HL-60 (cell line): ENCODE measurements around the gene FLT4.

Experiments used
- DNase-seq, 2 experiments: peaks; one replicate each; pipeline ENCODE4 v3.0.0-alpha.2; 2010 to 2020; ENCODE audit warnings: low read depth in 1 of 2, low spot score in 1 of 2
- H3K27ac ChIP-seq: fragments of 250-450 bp; sonication (Bioruptor Pico); replicated peaks from 2 replicates; pipeline ENCODE4 v1.5.1; 2020; ENCODE audit warnings: mild to moderate bottlenecking, moderate library complexity
- H3K27me3 ChIP-seq: fragments of 250-450 bp; sonication (Bioruptor Pico); 2 replicates; pipeline ENCODE4 v1.5.1; 2021; ENCODE audit warnings: mild to moderate bottlenecking, moderate library complexity; ENCODE audit not compliant: insufficient read depth, poor library complexity, severe bottlenecking
- H3K4me3 ChIP-seq: replicated peaks from 2 replicates; pipeline ENCODE4 v1.5.1; 2011; ENCODE audit warnings: mild to moderate bottlenecking, control low read depth, low read length; ENCODE audit not compliant: insufficient read depth
- CTCF ChIP-seq: IDR thresholded peaks from one replicate; pipeline ENCODE4 v1.5.1; 2011; ENCODE audit warnings: low read length, control low read depth, inconsistent platforms; ENCODE audit not compliant: insufficient read depth
- GABPA ChIP-seq: IDR thresholded peaks from 2 replicates; pipeline ENCODE4 v1.6.1; 2012; ENCODE audit warnings: low read depth
- POLR2AphosphoS5 ChIP-seq: IDR thresholded peaks from 2 replicates; pipeline ENCODE4 v1.6.1; 2012; ENCODE audit warnings: low read depth
- REST ChIP-seq: IDR thresholded peaks from 2 replicates; pipeline ENCODE4 v1.6.1; 2012; ENCODE audit warnings: low read depth; ENCODE audit not compliant: insufficient replicate concordance
- SPI1 ChIP-seq: IDR thresholded peaks from 2 replicates; pipeline ENCODE4 v1.6.1; 2012; ENCODE audit warnings: low read depth, mild to moderate bottlenecking, borderline replicate concordance

Gene FLT4

GRCh38 chr5:180625791-180626660, 23.4 kb downstream of the FLT4 start:
- no peak for DNase-seq
- H3K27me3 ChIP-seq = no peaks in the 10 kb centered on the region

DNA sequence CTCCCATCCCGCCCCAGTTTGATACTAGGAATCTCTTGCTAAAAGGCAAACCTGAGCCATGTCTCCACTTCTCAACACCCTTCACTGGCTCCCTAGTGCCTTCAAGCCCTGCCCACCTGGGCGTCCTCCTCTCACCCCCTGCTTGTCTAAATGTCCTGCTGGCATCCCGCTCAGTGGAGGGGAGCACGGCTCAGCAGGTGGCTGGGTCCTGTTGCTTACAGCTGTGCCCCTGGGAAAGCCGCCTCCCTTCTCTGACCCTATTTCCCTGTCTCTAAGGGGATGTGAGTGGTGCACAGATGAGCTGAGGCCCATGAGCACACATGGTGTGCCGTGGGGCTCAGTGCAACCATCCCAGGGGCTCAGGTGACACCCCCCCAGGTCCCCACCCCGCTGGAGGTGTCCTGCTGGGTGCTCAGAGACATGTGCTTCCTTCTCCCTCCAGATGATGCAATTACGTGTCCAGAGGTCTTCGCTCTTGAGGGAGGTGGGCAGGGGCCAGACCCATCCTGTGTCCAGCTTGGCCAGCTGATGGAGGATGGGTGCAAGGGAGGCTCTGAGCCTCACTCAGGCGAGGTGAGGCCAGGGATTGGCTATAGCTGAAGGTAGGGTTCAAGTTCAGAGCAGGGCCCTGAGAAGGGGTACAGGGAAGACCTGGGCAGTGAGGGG, 24.1 kb downstream of the FLT4 start:
- H3K4me3 ChIP-seq = no peak overlapping the region
- H3K27me3 ChIP-seq = no peaks in the 10 kb centered on the region
- no peak for TF ChIP-seq SPI1
- TF ChIP-seq REST = no peak
- no peak for TF ChIP-seq GABPA
- no peak for TF ChIP-seq CTCF
- TF ChIP-seq POLR2AphosphoS5 = no peak
- no peak for DNase-seq
- H3K27ac ChIP-seq = no peak overlapping the region

More at GRCh38 chr5:180625791-180626660, 23.4 kb downstream of the FLT4 start:
- Histone ChIP-seq H3K4me3 (no peak overlapping the region), H3K27ac (no peak overlapping the region)
- TF ChIP-seq CTCF = no peak
- TF ChIP-seq POLR2AphosphoS5 = no peak
- no peak for TF ChIP-seq SPI1
- no peak for TF ChIP-seq REST
- TF ChIP-seq GABPA = no peak

GRCh38 chr5:180624587-180624986, 24.8 kb downstream of the FLT4 start:
- no peak overlapping the region for H3K4me3 ChIP-seq
- no peaks in the 10 kb centered on the region for H3K27me3 ChIP-seq
- H3K27ac ChIP-seq = no peak overlapping the region
- no peak for TF ChIP-seq CTCF
- no peak for DNase-seq
